A549 (cell line): ENCODE results near the gene LILRB2. TPM values are rescaled to one million over a fixed set of nuclear protein-coding genes. Genes with fewer than 3 reads are reported as not detected.
A peak's percentile ranks its signal among the peaks of the same experiment; 100 is the strongest.

Source experiments
- ATAC-seq, 2 experiments: fragments of 200-7000 bp in 1 of 2; fragments of >200 bp in 1 of 2; cut with Nextera tagmentation in 1 of 2; cut with Tn5 transposase in 1 of 2; 3 replicates each; pipeline versions ENCODE4 v1.8.0 to v1.9.1; 2018 to 2020; ENCODE audit warnings: mild to moderate bottlenecking in 1 of 2, moderate library complexity in 1 of 2
- CTCF ChIA-PET: fragments of 300-600 bp; sonication (Branson Sonifier 250); formaldehyde crosslinking; extraction: SDS; loops from one replicate; lab custom pipeline; 2021; ENCODE audit warnings: antibody characterized with exemption, inconsistent platforms; lab: Yijun Ruan, JAX
- POLR2A ChIA-PET: fragments of 350-600 bp; formaldehyde crosslinking; extraction: SDS; loops from one replicate; lab custom pipeline; 2021; ENCODE audit warnings: antibody characterized with exemption, inconsistent platforms; lab: Yijun Ruan, JAX
- DNase-seq, 2 experiments: peaks; one replicate each; pipeline versions ENCODE4 v3.0.0 to v3.0.0-alpha.2; 2011 to 2016; ENCODE audit warnings: low read depth in 1 of 2, low spot score in 1 of 2
- FAIRE-seq: peaks from 2 replicates; lab custom pipeline; 2011; peaks lifted over from hg19 to GRCh38; lab: Jason Lieb, UNC
- H3K27ac ChIP-seq, 2 experiments: fragments of >200 bp; sonication (Bioruptor Twin); formaldehyde crosslinking; 3 replicates each; pipeline ENCODE4 v1.5.1; 2016 to 2017
- H3K4me1 ChIP-seq: fragments of >200 bp; sonication (Bioruptor Twin); formaldehyde crosslinking; 3 replicates; pipeline ENCODE4 v1.6.1; 2016
- H3K4me2 ChIP-seq: fragments of >200 bp; sonication (Bioruptor Twin); formaldehyde crosslinking; 3 replicates; pipeline ENCODE4 v1.6.1; 2016
- H3K4me3 ChIP-seq: fragments of >200 bp; sonication (Bioruptor Twin); formaldehyde crosslinking; 3 replicates; pipeline ENCODE4 v1.5.1; 2016
- H3K9me3 ChIP-seq: fragments of >200 bp; sonication (Bioruptor Twin); formaldehyde crosslinking; 3 replicates; pipeline ENCODE4 v1.6.1; 2016
- ATOH8 ChIP-seq: fragments of 250-450 bp; sonication (Bioruptor Pico); IDR thresholded peaks from 2 replicates; pipeline ENCODE4 v1.5.0; 2020; ENCODE audit warnings: low read depth, mild to moderate bottlenecking, moderate library complexity
- CBX8 ChIP-seq: fragments of 200-600 bp; sonication (generic); IDR thresholded peaks from 2 replicates; pipeline ENCODE4 v1.6.1; 2016
- CEBPB ChIP-seq, 2 experiments: fragments of >200 bp in 1 of 2; sonication (Bioruptor Twin) in 1 of 2; formaldehyde crosslinking in 1 of 2; IDR thresholded peaks; 2 replicates each; pipeline ENCODE4 v1.6.1; 2012 to 2016
- CHD4 ChIP-seq: fragments of 200-600 bp; sonication (generic); IDR thresholded peaks from 2 replicates; pipeline ENCODE4 v1.6.1; 2016; ENCODE audit warnings: antibody characterized with exemption, mild to moderate bottlenecking, borderline replicate concordance
- EHMT2 ChIP-seq: fragments of 200-600 bp; sonication (generic); IDR thresholded peaks from 2 replicates; pipeline ENCODE4 v1.6.1; 2016; ENCODE audit warnings: antibody characterized with exemption, low read depth, mild to moderate bottlenecking, moderate library complexity
- EP300 ChIP-seq, 2 experiments: fragments of >200 bp; sonication (Bioruptor Twin); formaldehyde crosslinking; IDR thresholded peaks; 2 replicates in 1 of 2; 3 replicates in 1 of 2; pipeline ENCODE4 v1.6.1; 2016 to 2017
- ESRRA ChIP-seq: fragments of 150-350 bp; IDR thresholded peaks from 2 replicates; pipeline ENCODE4 v1.6.1; 2014; ENCODE audit warnings: mild to moderate bottlenecking, low read length, borderline replicate concordance
- FOSL2 ChIP-seq, 2 experiments: fragments of 450-650 bp in 1 of 2; fragments of >200 bp in 1 of 2; sonication (Bioruptor Twin) in 1 of 2; formaldehyde crosslinking; IDR thresholded peaks; 2 replicates each; pipeline versions ENCODE4 v1.5.0 to v1.6.1; 2016 to 2020; ENCODE audit warnings: mild to moderate bottlenecking in 1 of 2, moderate library complexity in 1 of 2
- FOXS1 ChIP-seq: fragments of 250-450 bp; sonication (Bioruptor Pico); IDR thresholded peaks from 2 replicates; pipeline ENCODE4 v1.5.0; 2020; ENCODE audit warnings: mild to moderate bottlenecking, moderate library complexity
- GATA3 ChIP-seq: IDR thresholded peaks from 2 replicates; pipeline ENCODE4 v1.6.1; 2012; ENCODE audit warnings: borderline replicate concordance
- HDAC2 ChIP-seq: fragments of 200-600 bp; sonication (generic); IDR thresholded peaks from 2 replicates; pipeline ENCODE4 v1.6.1; 2016
- HES2 ChIP-seq: fragments of >200 bp; sonication (Bioruptor Twin); formaldehyde crosslinking; IDR thresholded peaks from 2 replicates; pipeline ENCODE4 v1.6.1; 2016
- HOXB5 ChIP-seq: fragments of 250-450 bp; sonication (Bioruptor Pico); IDR thresholded peaks from 2 replicates; pipeline ENCODE4 v1.5.0; 2020; ENCODE audit warnings: mild to moderate bottlenecking, moderate library complexity
- JUN ChIP-seq, 2 experiments: fragments of >200 bp; sonication (Bioruptor Twin); formaldehyde crosslinking; IDR thresholded peaks; 2 replicates in 1 of 2; 3 replicates in 1 of 2; pipeline ENCODE4 v1.6.1; 2016 to 2017
- JUNB ChIP-seq: fragments of >200 bp; sonication (Bioruptor Twin); formaldehyde crosslinking; IDR thresholded peaks from 2 replicates; pipeline ENCODE4 v1.6.1; 2016
- MAFK ChIP-seq: fragments of 450-650 bp; IDR thresholded peaks from 2 replicates; pipeline ENCODE4 v1.6.1; 2014; ENCODE audit not compliant: partially characterized antibody
- MAZ ChIP-seq: fragments of 150-350 bp; IDR thresholded peaks from 2 replicates; pipeline ENCODE4 v1.6.1; 2014; ENCODE audit warnings: antibody characterized with exemption, low read depth, low read length, borderline replicate concordance
- NPAS2 ChIP-seq: fragments of 250-450 bp; sonication (Bioruptor Pico); IDR thresholded peaks from 2 replicates; pipeline ENCODE4 v1.8.0; 2022; ENCODE audit warnings: mild to moderate bottlenecking, moderate library complexity, borderline replicate concordance
- PHF8 ChIP-seq: fragments of 200-600 bp; sonication (generic); IDR thresholded peaks from 2 replicates; pipeline ENCODE4 v1.6.1; 2016; ENCODE audit warnings: low read depth, mild to moderate bottlenecking, antibody characterized with exemption, moderate library complexity, borderline replicate concordance
- RARB ChIP-seq: fragments of 250-450 bp; sonication (Bioruptor Pico); IDR thresholded peaks from 2 replicates; pipeline ENCODE4 v1.8.0; 2021; ENCODE audit warnings: mild to moderate bottlenecking, moderate library complexity
- RCOR1 ChIP-seq: fragments of 150-350 bp; IDR thresholded peaks from 2 replicates; pipeline ENCODE4 v1.6.1; 2014; ENCODE audit warnings: antibody characterized with exemption, low read length, low read depth
- SMC3 ChIP-seq: fragments of >200 bp; sonication (Bioruptor Twin); formaldehyde crosslinking; IDR thresholded peaks from 3 replicates; pipeline ENCODE4 v1.6.1; 2018; ENCODE audit warnings: inconsistent platforms
- TFCP2L1 ChIP-seq: fragments of 250-450 bp; sonication (Bioruptor Pico); IDR thresholded peaks from 2 replicates; pipeline ENCODE4 v1.5.0; 2021; ENCODE audit warnings: mild to moderate bottlenecking
- ZC3H11A ChIP-seq: fragments of 450-650 bp; IDR thresholded peaks from 2 replicates; pipeline ENCODE4 v1.6.1; 2014; ENCODE audit warnings: antibody characterized with exemption, mild to moderate bottlenecking
- WGBS: methylation state at CpG from one replicate; pipeline ENCODE4 v1.1.6; 2017; ENCODE audit errors: missing lambda C conversion rate; 5-methylcytosine and 5-hydroxymethylcytosine counted together
- polyA plus RNA-seq, 4 experiments: library from polyadenylated mRNA; depleted of rRNA in 3 of 4; stranded (reverse); fragments of >200 nt; fragmentation: RNase III in 1 of 4; extraction: RNeasy Plus Mini Kit Qiagen cat#74134 plus additional on column Dnase treatment in 1 of 4; gene quantifications; 2 replicates in 3 of 4; 3 replicates in 1 of 4; pipeline ENCODE4 v1.2.3, GENCODE V29; 2011 to 2017
- TF ChIP-seq, protein P1 (sequence below): IDR thresholded peaks from 2 replicates; pipeline ENCODE4 v1.6.1; 2012; ENCODE audit warnings: low read depth, borderline replicate concordance
- TF ChIP-seq, protein P2 (sequence below): fragments of 200-600 bp; sonication (generic); IDR thresholded peaks from 2 replicates; pipeline ENCODE4 v1.6.1; 2016; ENCODE audit warnings: antibody characterized with exemption, mild to moderate bottlenecking, moderate library complexity
- TF ChIP-seq, protein P3 (sequence below): IDR thresholded peaks from 2 replicates; pipeline ENCODE4 v1.6.1; 2012
- TF ChIP-seq, protein P4 (sequence below): fragments of 250-450 bp; sonication (Bioruptor Pico); IDR thresholded peaks from 2 replicates; pipeline ENCODE4 v1.5.0; 2021; ENCODE audit warnings: mild to moderate bottlenecking, moderate library complexity, borderline replicate concordance

Gene LILRB2
- polyA plus RNA-seq, 2 of the 4 experiments (the other 2 are of a cell fraction): not detected

- Histone ChIP-seq H3K4me2 (no peak overlapping the region), H3K4me3 (no peak overlapping the region), H3K27ac (no peak overlapping the region), H3K9me3 (no peaks in the 10 kb centered on the region), H3K4me1 (no peaks in the 10 kb centered on the region)
- no peak for DNase-seq
- ATAC-seq: no peak
- POLR2A ChIA-PET: no interaction called here
- FAIRE-seq: peak; percentile 56
- CTCF ChIA-PET: no interaction called here
- TF ChIP-seq NPAS2 (CRISPR knock-in tag): no peak
- no peak for TF ChIP-seq ESRRA
- TF ChIP-seq GATA3: no peak
- TF ChIP-seq PHF8: no peak
- TF ChIP-seq, protein P1, sequence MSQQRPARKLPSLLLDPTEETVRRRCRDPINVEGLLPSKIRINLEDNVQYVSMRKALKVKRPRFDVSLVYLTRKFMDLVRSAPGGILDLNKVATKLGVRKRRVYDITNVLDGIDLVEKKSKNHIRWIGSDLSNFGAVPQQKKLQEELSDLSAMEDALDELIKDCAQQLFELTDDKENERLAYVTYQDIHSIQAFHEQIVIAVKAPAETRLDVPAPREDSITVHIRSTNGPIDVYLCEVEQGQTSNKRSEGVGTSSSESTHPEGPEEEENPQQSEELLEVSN: no peak
- TF ChIP-seq FOXS1: no peak
- no peak for TF ChIP-seq RARB (CRISPR knock-in tag)
- TF ChIP-seq HOXB5 (CRISPR knock-in tag): no peak
- TF ChIP-seq FOSL2 (IDR thresholded peaks at IDR 0.05): no peak
- TF ChIP-seq FOSL2 (CRISPR knock-in tag; IDR thresholded peaks at IDR 0.05): no peak
- TF ChIP-seq MAFK: no peak
- no peak for TF ChIP-seq CBX8
- 16% methylated on average over 2 of the region's 2 CpGs for WGBS
Observed at GRCh38 chr19:54262470-54262869, 18.4 kb downstream of the LILRB2 start.

- FAIRE-seq (no peak), ATAC-seq (no peak), DNase-seq (no peak)
- CTCF ChIA-PET: no interaction called here
- WGBS: 28% methylated on average over 11 of the region's 11 CpGs
- POLR2A ChIA-PET: no interaction called here
- H3K4me1 ChIP-seq: no peaks in the 10 kb centered on the region
- no peaks in the 10 kb centered on the region for H3K9me3 ChIP-seq
- no peak overlapping the region for H3K4me2 ChIP-seq
- H3K27ac ChIP-seq: no peak overlapping the region
- no peak overlapping the region for H3K4me3 ChIP-seq
- no peak for TF ChIP-seq SMC3
- TF ChIP-seq, protein P2, sequence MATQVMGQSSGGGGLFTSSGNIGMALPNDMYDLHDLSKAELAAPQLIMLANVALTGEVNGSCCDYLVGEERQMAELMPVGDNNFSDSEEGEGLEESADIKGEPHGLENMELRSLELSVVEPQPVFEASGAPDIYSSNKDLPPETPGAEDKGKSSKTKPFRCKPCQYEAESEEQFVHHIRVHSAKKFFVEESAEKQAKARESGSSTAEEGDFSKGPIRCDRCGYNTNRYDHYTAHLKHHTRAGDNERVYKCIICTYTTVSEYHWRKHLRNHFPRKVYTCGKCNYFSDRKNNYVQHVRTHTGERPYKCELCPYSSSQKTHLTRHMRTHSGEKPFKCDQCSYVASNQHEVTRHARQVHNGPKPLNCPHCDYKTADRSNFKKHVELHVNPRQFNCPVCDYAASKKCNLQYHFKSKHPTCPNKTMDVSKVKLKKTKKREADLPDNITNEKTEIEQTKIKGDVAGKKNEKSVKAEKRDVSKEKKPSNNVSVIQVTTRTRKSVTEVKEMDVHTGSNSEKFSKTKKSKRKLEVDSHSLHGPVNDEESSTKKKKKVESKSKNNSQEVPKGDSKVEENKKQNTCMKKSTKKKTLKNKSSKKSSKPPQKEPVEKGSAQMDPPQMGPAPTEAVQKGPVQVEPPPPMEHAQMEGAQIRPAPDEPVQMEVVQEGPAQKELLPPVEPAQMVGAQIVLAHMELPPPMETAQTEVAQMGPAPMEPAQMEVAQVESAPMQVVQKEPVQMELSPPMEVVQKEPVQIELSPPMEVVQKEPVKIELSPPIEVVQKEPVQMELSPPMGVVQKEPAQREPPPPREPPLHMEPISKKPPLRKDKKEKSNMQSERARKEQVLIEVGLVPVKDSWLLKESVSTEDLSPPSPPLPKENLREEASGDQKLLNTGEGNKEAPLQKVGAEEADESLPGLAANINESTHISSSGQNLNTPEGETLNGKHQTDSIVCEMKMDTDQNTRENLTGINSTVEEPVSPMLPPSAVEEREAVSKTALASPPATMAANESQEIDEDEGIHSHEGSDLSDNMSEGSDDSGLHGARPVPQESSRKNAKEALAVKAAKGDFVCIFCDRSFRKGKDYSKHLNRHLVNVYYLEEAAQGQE: no peak
- no peak for TF ChIP-seq RCOR1
- no peak for TF ChIP-seq JUN (IDR thresholded peaks at IDR 0.05)
- TF ChIP-seq FOSL2 (IDR thresholded peaks at IDR 0.05): no peak
- no peak for TF ChIP-seq FOSL2 (CRISPR knock-in tag; IDR thresholded peaks at IDR 0.05)
- no peak for TF ChIP-seq CBX8
- no peak for TF ChIP-seq HES2
- TF ChIP-seq, protein P3, sequence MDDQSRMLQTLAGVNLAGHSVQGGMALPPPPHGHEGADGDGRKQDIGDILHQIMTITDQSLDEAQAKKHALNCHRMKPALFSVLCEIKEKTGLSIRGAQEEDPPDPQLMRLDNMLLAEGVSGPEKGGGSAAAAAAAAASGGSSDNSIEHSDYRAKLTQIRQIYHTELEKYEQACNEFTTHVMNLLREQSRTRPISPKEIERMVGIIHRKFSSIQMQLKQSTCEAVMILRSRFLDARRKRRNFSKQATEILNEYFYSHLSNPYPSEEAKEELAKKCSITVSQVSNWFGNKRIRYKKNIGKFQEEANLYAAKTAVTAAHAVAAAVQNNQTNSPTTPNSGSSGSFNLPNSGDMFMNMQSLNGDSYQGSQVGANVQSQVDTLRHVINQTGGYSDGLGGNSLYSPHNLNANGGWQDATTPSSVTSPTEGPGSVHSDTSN: no peak
- TF ChIP-seq HDAC2: no peak
Observed at GRCh38 chr19:54262066-54262465, 18.8 kb downstream of the LILRB2 start.

- H3K4me3 ChIP-seq: no peak within 1 kb of the TSS
- 17% methylated on average over 9 of the region's 9 CpGs for WGBS
- no peaks in the 10 kb centered on the region for H3K4me1 ChIP-seq
- H3K4me2 ChIP-seq: no peak within 1 kb of the TSS
- H3K27ac ChIP-seq: no peak within 1 kb of the TSS
- FAIRE-seq: no peak
- no peak for DNase-seq
- ChIA-PET CTCF (interaction anchor here (0.6 to 1.8 kb wide), 7 partner anchors 9 to 89 kb away, joined by 3 to 22 read pairs (median 3); no protein-coding TSS in a partner anchor), POLR2A (no interaction called here)
- no peaks in the 10 kb centered on the region for H3K9me3 ChIP-seq
- peak; percentile 5 to 22; a peak in 2 of 6 replicates for ATAC-seq
- TF ChIP-seq EP300 (IDR thresholded peaks at IDR 0.05) (no peak), CEBPB (IDR thresholded peaks at IDR 0.05) (no peak), EHMT2 (no peak), JUN (IDR thresholded peaks at IDR 0.05) (no peak), MAZ (no peak), CHD4 (no peak), ATOH8 (CRISPR knock-in tag) (no peak), ZC3H11A (no peak), TFCP2L1 (CRISPR knock-in tag) (no peak), JUNB (no peak)
- TF ChIP-seq, protein P4, sequence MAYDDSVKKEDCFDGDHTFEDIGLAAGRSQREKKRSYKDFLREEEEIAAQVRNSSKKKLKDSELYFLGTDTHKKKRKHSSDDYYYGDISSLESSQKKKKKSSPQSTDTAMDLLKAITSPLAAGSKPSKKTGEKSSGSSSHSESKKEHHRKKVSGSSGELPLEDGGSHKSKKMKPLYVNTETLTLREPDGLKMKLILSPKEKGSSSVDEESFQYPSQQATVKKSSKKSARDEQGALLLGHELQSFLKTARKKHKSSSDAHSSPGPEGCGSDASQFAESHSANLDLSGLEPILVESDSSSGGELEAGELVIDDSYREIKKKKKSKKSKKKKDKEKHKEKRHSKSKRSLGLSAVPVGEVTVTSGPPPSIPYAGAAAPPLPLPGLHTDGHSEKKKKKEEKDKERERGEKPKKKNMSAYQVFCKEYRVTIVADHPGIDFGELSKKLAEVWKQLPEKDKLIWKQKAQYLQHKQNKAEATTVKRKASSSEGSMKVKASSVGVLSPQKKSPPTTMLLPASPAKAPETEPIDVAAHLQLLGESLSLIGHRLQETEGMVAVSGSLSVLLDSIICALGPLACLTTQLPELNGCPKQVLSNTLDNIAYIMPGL (CRISPR knock-in tag): no peak
Observed at GRCh38 chr19:54257116-54257480, 23.8 kb downstream of the LILRB2 start, which contains the start of gene LILRB5. TSS of gene LILRB5 (minus strand) at chr19:54257273. CDS start at chr19:54257193, 80 bp downstream.
